Body of pancreas (tissue), 4 donors: ENCODE data around the gene PEDS1. TPM values are rescaled to one million over a fixed set of nuclear protein-coding genes. Genes with fewer than 3 reads are reported as not detected.
A peak's percentile ranks its signal among the peaks of the same experiment; 100 is the strongest.

Experiments
- ATAC-seq: fragments of 150-250 bp; one replicate; pipeline ENCODE4 v1.9.1; 2016
- DNase-seq, 4 donors: peaks; one replicate each; pipeline ENCODE4 v3.0.0-alpha.2; 2019
- H3K27ac ChIP-seq, 4 donors: fragments of 200-600 bp; sonication (generic); 1 replicate in 3 of 4; 2 replicates in 1 of 4; pipeline versions ENCODE4 v1.5.1 to v1.6.1; 2016 to 2019; ENCODE audit warnings: mild to moderate bottlenecking in 1 of 4, mixed read lengths in 1 of 4, moderate library complexity in 1 of 4
- H3K27me3 ChIP-seq, 2 donors: fragments of 200-600 bp; sonication (generic); one replicate each; pipeline ENCODE4 v1.6.0; 2016; ENCODE audit warnings: mild to moderate bottlenecking in 1 of 2
- H3K36me3 ChIP-seq, 2 donors: fragments of 200-600 bp; sonication (generic); replicated peaks in 1 of 2; 2 replicates each; pipeline ENCODE4 v1.5.1; 2016; ENCODE audit warnings: low read depth in 2 of 2; ENCODE audit not compliant: insufficient read depth in 1 of 2
- H3K4me1 ChIP-seq: fragments of 200-600 bp; sonication (generic); one replicate; pipeline ENCODE4 v1.6.0; 2016
- H3K4me3 ChIP-seq, 2 donors: fragments of 200-600 bp; sonication (generic); 1 replicate in 1 of 2; 2 replicates in 1 of 2; pipeline ENCODE4 v1.5.1; 2016 to 2019
- H3K9me3 ChIP-seq, 3 donors: fragments of 200-600 bp; sonication (generic); 1 replicate in 2 of 3; 2 replicates in 1 of 3; pipeline ENCODE4 v1.5.1; 2016
- CTCF ChIP-seq, 7 experiments: fragments of 450-650 bp in 4 of 7; fragments of 200-600 bp in 3 of 7; sonication (generic) in 3 of 7; IDR thresholded peaks; one replicate each; pipeline ENCODE4 v1.5.1; 2016 to 2019; ENCODE audit warnings: antibody characterized with exemption in 7 of 7
- POLR2A ChIP-seq, 3 donors: fragments of 450-650 bp; IDR thresholded peaks; one replicate each; pipeline ENCODE4 v1.6.1; 2016; ENCODE audit warnings: antibody characterized with exemption in 3 of 3, mild to moderate bottlenecking in 2 of 3
- WGBS, 2 donors: methylation state at CpG; one replicate each; pipeline ENCODE4 v1.1.5; 2017; 5-methylcytosine and 5-hydroxymethylcytosine counted together
- intact Hi-C: fragments of 100-400 bp; cut with DNase I; formaldehyde crosslinking; loops from one replicate; pipeline ENCODE4 v1.15.1; 2023
- total RNA-seq, 2 donors: library from RNA; depleted of rRNA; stranded (reverse); fragments of >200 nt; gene quantifications; one replicate each; pipeline ENCODE4 v1.1.0, GENCODE V29; 2016

Gene PEDS1
- total RNA-seq, 2 donors from 2014 or later = 9.1 to 9.6 TPM

- intact Hi-C loops = no loop called here
- peaks cover 61% of the 10 kb centered on the region for H3K4me1 ChIP-seq
- 33 to 52% methylated on average over 13 to 16 of the region's 16 CpGs for WGBS, 2 donors
- H3K27me3 ChIP-seq = no peaks in the 10 kb centered on the region
- no peaks in the 10 kb centered on the region for H3K9me3 ChIP-seq
- DNase-seq (peak; percentile 65 to 80 (median 77)), ATAC-seq (peak; percentile 31)
- no peak overlapping the region for H3K4me3 ChIP-seq
- no peaks in the 10 kb centered on the region for H3K36me3 ChIP-seq
- peak overlapping the region; percentile 46 to 95 (median 90) for H3K27ac ChIP-seq
- TF ChIP-seq POLR2A (IDR thresholded peaks at IDR 0.05) (peak in 1 of 3 donors; percentile 32), CTCF (IDR thresholded peaks at IDR 0.05) (no peak)
Observed at GRCh38 chr20:50149481-50150254, 3.9 kb downstream of the PEDS1 start.

- 61 to 74% methylated on average over 17 of the region's 17 CpGs for WGBS, 2 donors
- peaks cover 44% of the 10 kb centered on the region for H3K4me1 ChIP-seq
- H3K4me3 ChIP-seq = no peak overlapping the region
- ATAC-seq (no peak), DNase-seq (peak in 2 of 4 donors; percentile 22 to 45)
- no peak for TF ChIP-seq POLR2A (IDR thresholded peaks at IDR 0.05)
- no peak for TF ChIP-seq CTCF (IDR thresholded peaks at IDR 0.05)
- H3K9me3 ChIP-seq = no peaks in the 10 kb centered on the region
- no peaks in the 10 kb centered on the region for H3K36me3 ChIP-seq
- intact Hi-C loops = no loop called here
- H3K27ac ChIP-seq = peak overlapping the region in 2 of 4 donors; percentile 4 to 53
- H3K27me3 ChIP-seq = no peaks in the 10 kb centered on the region
Observed at GRCh38 chr20:50146732-50147662, 6.5 kb downstream of the PEDS1 start.

- DNase-seq = no peak
- ATAC-seq = no peak
- peak overlapping the region in 1 of 4 donors; percentile 53 for H3K27ac ChIP-seq
- no peaks in the 10 kb centered on the region for H3K9me3 ChIP-seq
- peaks cover 43% of the 10 kb centered on the region for H3K4me1 ChIP-seq
- intact Hi-C loops = no loop called here
- H3K36me3 ChIP-seq = no peaks in the 10 kb centered on the region
- WGBS, 2 donors = 73 to 78% methylated on average over 3 to 6 of the region's 6 CpGs
- H3K4me3 ChIP-seq = no peak overlapping the region
- TF ChIP-seq POLR2A (IDR thresholded peaks at IDR 0.05) (no peak), CTCF (IDR thresholded peaks at IDR 0.05) (no peak)
- H3K27me3 ChIP-seq = no peaks in the 10 kb centered on the region
Observed at GRCh38 chr20:50146214-50146613, 7.3 kb downstream of the PEDS1 start.

GRCh38 chr20:50145566-50145965 lies 8.0 kb downstream of the PEDS1 start:
- Histone ChIP-seq H3K27me3 (no peaks in the 10 kb centered on the region), H3K4me1 (peaks cover 43% of the 10 kb centered on the region), H3K4me3 (no peak overlapping the region), H3K9me3 (no peaks in the 10 kb centered on the region), H3K27ac (no peak overlapping the region), H3K36me3 (no peaks in the 10 kb centered on the region)
- no peak for TF ChIP-seq CTCF (IDR thresholded peaks at IDR 0.05)
- no peak for TF ChIP-seq POLR2A (IDR thresholded peaks at IDR 0.05)
- intact Hi-C loops = no loop called here
- no peak for DNase-seq
- WGBS, 2 donors = 94% methylated on average over 6 of the region's 6 CpGs
- no peak for ATAC-seq
